GM19193 (cell line): ENCODE data around the gene SMIM30.

Experiments
- POLR2A ChIP-seq: IDR thresholded peaks from 4 replicates; pipeline ENCODE4 v1.6.1; 2011; ENCODE audit not compliant: insufficient read depth, insufficient read length; ENCODE audit errors: extremely low read depth

Gene SMIM30

DNA sequence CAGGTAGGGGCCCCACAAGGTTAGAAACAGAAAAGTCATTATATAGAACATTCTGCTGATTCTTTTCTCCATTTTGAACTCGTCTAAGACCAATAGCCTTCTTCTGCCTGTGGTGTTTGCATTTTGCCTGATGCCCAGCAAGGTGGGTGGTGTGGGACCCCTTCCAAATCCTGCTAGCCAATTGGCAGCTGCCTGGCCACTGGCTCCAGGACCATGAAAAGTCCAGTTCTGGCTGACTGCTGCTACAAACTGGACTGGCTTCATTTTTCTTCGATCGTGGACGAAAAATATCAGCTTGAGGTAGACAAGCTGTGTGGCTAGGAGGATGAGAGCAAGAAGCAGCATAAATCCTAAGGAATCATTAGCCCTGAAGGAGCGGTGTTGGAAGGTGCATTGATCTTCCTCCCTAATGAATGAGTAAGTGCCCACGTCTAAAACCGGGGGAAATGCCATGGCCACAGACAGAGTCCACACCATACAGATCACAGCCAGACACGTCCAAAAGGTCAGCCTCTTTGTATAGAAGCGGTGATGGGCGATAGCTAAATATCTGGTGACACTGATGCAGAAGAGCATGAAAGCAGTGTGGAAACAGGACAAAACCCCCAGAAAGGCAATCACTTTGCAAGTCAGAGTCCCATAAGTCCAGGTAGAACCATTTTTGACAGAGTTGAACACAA, 34.4 kb downstream of the SMIM30 start:
- no peak for TF ChIP-seq POLR2A

DNA sequence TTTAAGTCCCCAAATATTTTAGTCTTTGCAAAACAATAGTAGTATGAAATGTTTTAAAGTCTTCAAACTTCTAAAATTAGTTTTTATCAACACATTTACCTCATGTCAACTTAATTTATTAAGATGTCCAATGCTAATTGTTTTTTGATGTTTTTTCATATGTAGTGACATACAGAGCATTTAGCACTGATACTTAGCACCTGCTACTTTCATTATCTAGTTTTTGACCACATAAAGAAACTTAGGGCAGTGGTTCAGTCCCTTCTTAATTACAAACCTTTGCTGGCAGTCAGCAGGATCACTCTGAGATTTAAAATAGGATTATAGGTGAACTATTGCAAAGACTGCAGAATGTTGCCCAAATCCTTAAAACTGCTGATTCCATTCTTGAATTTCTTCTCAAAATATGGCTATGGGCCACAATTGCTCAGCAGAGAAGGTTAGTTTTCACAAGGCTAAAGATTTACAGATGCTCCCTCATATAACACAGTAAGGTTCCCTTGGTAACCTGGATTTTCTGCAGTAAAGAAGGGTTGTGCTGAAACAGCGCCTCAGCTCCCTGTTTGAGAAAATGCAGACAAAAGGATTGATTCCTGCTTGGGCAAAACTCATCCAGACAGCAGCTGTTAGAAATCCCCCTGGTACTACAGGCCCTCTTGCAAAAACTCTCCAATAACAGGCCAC, 35.1 kb downstream of the SMIM30 start:
- TF ChIP-seq POLR2A, result no peak

DNA sequence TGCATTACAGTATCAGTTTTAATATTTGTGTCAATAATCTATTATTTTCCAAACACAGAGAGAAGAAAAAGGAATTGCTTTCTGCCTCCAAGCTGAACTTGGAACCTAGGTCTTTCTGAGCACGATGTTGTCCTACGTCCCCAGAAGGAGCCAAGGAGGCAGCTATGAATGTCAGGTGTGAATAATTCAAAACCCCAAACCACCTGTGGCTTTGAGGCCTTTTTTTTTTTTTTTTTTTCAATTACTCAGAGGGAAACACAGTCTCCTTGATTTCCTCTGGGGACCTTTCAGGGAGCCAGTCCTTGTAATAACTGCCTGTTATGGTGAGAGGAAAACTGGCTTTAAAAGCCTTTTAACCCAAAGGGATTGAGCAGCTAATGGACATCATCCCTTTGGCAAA, 40.0 kb downstream of the SMIM30 start:
- TF ChIP-seq POLR2A, result no peak

DNA sequence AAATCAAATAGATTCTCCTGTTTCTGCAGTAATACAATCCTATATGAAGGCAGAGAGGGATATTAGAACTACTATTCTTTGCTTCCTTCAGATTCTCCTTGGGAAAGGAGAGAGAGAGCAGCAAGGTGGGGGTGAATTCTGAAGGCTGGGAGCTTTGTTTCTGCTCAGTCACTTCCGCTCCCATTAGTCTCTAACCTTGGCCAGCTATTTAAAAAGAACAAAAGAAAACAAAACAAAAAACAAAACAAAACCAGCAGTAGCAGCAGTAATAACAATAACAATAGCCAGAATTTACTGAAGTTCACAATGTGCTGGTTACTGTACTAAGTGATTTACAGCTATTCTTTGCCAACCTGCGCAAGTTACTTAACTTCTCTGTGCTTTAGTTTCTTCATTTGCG, 41.7 kb downstream of the SMIM30 start:
- no peak for TF ChIP-seq POLR2A

DNA sequence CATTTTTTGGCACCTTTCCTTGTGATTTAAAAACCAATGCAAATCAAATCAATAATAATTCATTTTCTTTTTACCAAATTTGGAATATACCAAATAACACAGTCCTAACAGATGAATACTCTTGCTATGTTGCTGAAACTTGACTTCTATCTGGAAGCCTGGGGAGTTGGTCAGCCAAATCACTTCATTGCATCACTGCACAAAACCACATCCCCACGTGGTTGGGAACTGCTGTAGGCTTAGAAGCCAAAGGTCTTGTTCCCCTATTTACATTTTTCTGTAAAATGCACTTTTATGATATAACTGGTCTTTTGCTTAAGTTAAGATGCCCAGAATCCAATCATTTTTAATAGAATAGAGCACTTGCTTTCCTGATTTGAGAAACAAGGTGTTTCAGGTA, 46.9 kb downstream of the SMIM30 start:
- no peak for TF ChIP-seq POLR2A
